ENCODE measurements around the gene CDH26. TPM values are rescaled to one million over a fixed set of nuclear protein-coding genes. Genes with fewer than 3 reads are reported as not detected.

CDH26 gene
- polyA plus RNA-seq, 1 donor from 2014 or later, result 0.43 TPM

GRCh38 chr20:60048634-60049521 is 90.7 kb downstream of the CDH26 start:
- TF ChIP-seq, protein P1, sequence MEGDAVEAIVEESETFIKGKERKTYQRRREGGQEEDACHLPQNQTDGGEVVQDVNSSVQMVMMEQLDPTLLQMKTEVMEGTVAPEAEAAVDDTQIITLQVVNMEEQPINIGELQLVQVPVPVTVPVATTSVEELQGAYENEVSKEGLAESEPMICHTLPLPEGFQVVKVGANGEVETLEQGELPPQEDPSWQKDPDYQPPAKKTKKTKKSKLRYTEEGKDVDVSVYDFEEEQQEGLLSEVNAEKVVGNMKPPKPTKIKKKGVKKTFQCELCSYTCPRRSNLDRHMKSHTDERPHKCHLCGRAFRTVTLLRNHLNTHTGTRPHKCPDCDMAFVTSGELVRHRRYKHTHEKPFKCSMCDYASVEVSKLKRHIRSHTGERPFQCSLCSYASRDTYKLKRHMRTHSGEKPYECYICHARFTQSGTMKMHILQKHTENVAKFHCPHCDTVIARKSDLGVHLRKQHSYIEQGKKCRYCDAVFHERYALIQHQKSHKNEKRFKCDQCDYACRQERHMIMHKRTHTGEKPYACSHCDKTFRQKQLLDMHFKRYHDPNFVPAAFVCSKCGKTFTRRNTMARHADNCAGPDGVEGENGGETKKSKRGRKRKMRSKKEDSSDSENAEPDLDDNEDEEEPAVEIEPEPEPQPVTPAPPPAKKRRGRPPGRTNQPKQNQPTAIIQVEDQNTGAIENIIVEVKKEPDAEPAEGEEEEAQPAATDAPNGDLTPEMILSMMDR (IDR thresholded peaks at IDR 0.05; ENCODE audit: poor library complexity, severe bottlenecking), result no peak
- TF ChIP-seq MXI1 (conservative IDR thresholded peaks at IDR 0.05; ENCODE audit: poor library complexity, severe bottlenecking), result no peak
- TF ChIP-seq, protein P2, sequence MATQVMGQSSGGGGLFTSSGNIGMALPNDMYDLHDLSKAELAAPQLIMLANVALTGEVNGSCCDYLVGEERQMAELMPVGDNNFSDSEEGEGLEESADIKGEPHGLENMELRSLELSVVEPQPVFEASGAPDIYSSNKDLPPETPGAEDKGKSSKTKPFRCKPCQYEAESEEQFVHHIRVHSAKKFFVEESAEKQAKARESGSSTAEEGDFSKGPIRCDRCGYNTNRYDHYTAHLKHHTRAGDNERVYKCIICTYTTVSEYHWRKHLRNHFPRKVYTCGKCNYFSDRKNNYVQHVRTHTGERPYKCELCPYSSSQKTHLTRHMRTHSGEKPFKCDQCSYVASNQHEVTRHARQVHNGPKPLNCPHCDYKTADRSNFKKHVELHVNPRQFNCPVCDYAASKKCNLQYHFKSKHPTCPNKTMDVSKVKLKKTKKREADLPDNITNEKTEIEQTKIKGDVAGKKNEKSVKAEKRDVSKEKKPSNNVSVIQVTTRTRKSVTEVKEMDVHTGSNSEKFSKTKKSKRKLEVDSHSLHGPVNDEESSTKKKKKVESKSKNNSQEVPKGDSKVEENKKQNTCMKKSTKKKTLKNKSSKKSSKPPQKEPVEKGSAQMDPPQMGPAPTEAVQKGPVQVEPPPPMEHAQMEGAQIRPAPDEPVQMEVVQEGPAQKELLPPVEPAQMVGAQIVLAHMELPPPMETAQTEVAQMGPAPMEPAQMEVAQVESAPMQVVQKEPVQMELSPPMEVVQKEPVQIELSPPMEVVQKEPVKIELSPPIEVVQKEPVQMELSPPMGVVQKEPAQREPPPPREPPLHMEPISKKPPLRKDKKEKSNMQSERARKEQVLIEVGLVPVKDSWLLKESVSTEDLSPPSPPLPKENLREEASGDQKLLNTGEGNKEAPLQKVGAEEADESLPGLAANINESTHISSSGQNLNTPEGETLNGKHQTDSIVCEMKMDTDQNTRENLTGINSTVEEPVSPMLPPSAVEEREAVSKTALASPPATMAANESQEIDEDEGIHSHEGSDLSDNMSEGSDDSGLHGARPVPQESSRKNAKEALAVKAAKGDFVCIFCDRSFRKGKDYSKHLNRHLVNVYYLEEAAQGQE (IDR thresholded peaks at IDR 0.05; ENCODE audit: borderline replicate concordance), result no peak
- TF ChIP-seq TAF1 (IDR thresholded peaks at IDR 0.05; ENCODE audit: low read depth), result no peak
- no peak for TF ChIP-seq EZH2 (IDR thresholded peaks at IDR 0.05; ENCODE audit: borderline replicate concordance, insufficient read depth, low read length, poor library complexity, severe bottlenecking)
- TF ChIP-seq RAD21 (conservative IDR thresholded peaks at IDR 0.05), result no peak
- TF ChIP-seq POLR2AphosphoS5 (IDR thresholded peaks at IDR 0.05), result no peak
- TF ChIP-seq EP300 (conservative IDR thresholded peaks at IDR 0.05; ENCODE audit: poor library complexity, severe bottlenecking), result no peak
- no peak for TF ChIP-seq SMC3 (conservative IDR thresholded peaks at IDR 0.05; ENCODE audit: poor library complexity)
- H3K27ac ChIP-seq (ENCODE audit: low read length), result no peak overlapping the region
- no peak overlapping the region for H3K4me3 ChIP-seq (ENCODE audit: low read length)
- H3K79me2 ChIP-seq (replicated peaks; ENCODE audit: insufficient read depth, low read length), result no peaks in the 10 kb centered on the region
- no peaks in the 10 kb centered on the region for H3K9me3 ChIP-seq (ENCODE audit: low read length)
- no peaks in the 10 kb centered on the region for H3F3A ChIP-seq (ENCODE audit: insufficient read depth, low read length, poor library complexity, severe bottlenecking)
- H3K4me2 ChIP-seq (ENCODE audit: low read length), result no peak overlapping the region
- H2AFZ ChIP-seq (ENCODE audit: low read depth, low read length), result no peak overlapping the region
- H3K27me3 ChIP-seq (ENCODE audit: insufficient read depth, low read depth, low read length), result no peaks in the 10 kb centered on the region
- H3K9me2 ChIP-seq (ENCODE audit: insufficient read depth, low read length), result no peaks in the 10 kb centered on the region
- no peaks in the 10 kb centered on the region for H3K36me3 ChIP-seq (ENCODE audit: insufficient read depth, low read length)
- no peaks in the 10 kb centered on the region for H4K20me1 ChIP-seq (ENCODE audit: insufficient read depth)
- no peak overlapping the region for H3K9ac ChIP-seq (ENCODE audit: low read length)

DNA sequence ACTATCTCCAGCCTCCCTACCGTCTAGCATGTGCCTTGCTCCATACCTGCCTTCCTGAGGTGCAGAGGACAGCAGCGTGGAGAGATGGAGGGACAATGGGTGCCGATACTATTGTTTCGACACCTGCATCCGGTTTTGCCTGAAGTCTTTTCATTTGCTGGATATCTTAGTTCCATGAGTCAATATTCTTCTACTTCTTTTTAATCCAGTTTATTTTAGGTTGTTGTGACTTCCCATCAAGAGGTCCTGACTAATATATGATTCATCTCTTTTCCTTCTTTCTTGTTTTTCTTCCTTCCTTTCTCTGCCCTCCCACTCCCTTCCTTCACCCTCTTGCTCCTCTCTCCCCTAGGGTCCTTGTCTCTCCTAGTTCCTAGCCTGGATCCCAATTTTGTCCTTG is 91.4 kb downstream of the CDH26 start:
- H3F3A ChIP-seq (ENCODE audit: insufficient read depth, low read length, poor library complexity, severe bottlenecking), result no peaks in the 10 kb centered on the region
- H3K9ac ChIP-seq (ENCODE audit: low read length), result no peak overlapping the region
- no peak overlapping the region for H3K27ac ChIP-seq (ENCODE audit: low read length)
- no peaks in the 10 kb centered on the region for H3K9me3 ChIP-seq (ENCODE audit: low read length)
- no peak overlapping the region for H3K4me3 ChIP-seq (ENCODE audit: low read length)
- no peaks in the 10 kb centered on the region for H3K79me2 ChIP-seq (replicated peaks; ENCODE audit: insufficient read depth, low read length)
- H3K27me3 ChIP-seq (ENCODE audit: insufficient read depth, low read depth, low read length), result no peaks in the 10 kb centered on the region
- no peak for TF ChIP-seq MXI1 (conservative IDR thresholded peaks at IDR 0.05; ENCODE audit: poor library complexity, severe bottlenecking)
- no peak for TF ChIP-seq TAF1 (IDR thresholded peaks at IDR 0.05; ENCODE audit: low read depth)
- TF ChIP-seq, protein P2 (IDR thresholded peaks at IDR 0.05; ENCODE audit: borderline replicate concordance), result no peak
- no peak overlapping the region for H2AFZ ChIP-seq (ENCODE audit: low read depth, low read length)
- H3K9me2 ChIP-seq (ENCODE audit: insufficient read depth, low read length), result no peaks in the 10 kb centered on the region
- H4K20me1 ChIP-seq (ENCODE audit: insufficient read depth), result no peaks in the 10 kb centered on the region
- H3K4me2 ChIP-seq (ENCODE audit: low read length), result no peak overlapping the region
- H3K36me3 ChIP-seq (ENCODE audit: insufficient read depth, low read length), result no peaks in the 10 kb centered on the region

All from neural cell (in vitro differentiated cells).